Panc1 (cell line): Measurements from ENCODE around the gene GTF2A1L. TPM values are rescaled to one million over a fixed set of nuclear protein-coding genes. Genes with fewer than 3 reads are reported as not detected.

Source experiments
- ATAC-seq: fragments of 200-7000 bp; cut with Tn5 transposase; 2 replicates; pipeline ENCODE4 v1.9.1; 2020; ENCODE audit warnings: mild to moderate bottlenecking, moderate library complexity
- BruUV-seq: library from RNA; stranded (reverse); fragments of 400-500 nt; replicated peaks from 2 replicates; lab custom pipeline; 2021; lab: Mats Ljungman, UMichigan
- CTCF ChIA-PET: fragments of 300-600 bp; sonication (Branson Sonifier 250); formaldehyde crosslinking; loops from one replicate; lab custom pipeline; 2022; ENCODE audit warnings: antibody characterized with exemption; lab: Charles Lee
- POLR2A ChIA-PET: fragments of 300-600 bp; sonication (Branson Sonifier 250); formaldehyde crosslinking; loops from one replicate; lab custom pipeline; 2022; ENCODE audit warnings: antibody characterized with exemption; lab: Charles Lee
- DNase-seq: peaks from one replicate; pipeline ENCODE4 v3.0.0-alpha.2; 2010; ENCODE audit warnings: low read depth, low spot score
- H3K27ac ChIP-seq: 2 replicates; pipeline ENCODE4 v1.5.1; 2011; ENCODE audit warnings: mild to moderate bottlenecking, low read length, inconsistent platforms
- H3K27me3 ChIP-seq: fragments of 200-500 bp; sonication (Bioruptor generic); 2 replicates; pipeline ENCODE4 v1.6.0; 2014; ENCODE audit warnings: low read length, inconsistent platforms; ENCODE audit not compliant: control insufficient read depth, insufficient read depth
- H3K36me3 ChIP-seq: fragments of 200-500 bp; sonication (Bioruptor generic); 2 replicates; pipeline ENCODE4 v1.5.1; 2014; ENCODE audit warnings: inconsistent platforms, mild to moderate bottlenecking, low read length, moderate library complexity; ENCODE audit not compliant: control insufficient read depth, insufficient read depth
- H3K4me1 ChIP-seq: 2 replicates; pipeline ENCODE4 v1.5.1; 2011; ENCODE audit warnings: inconsistent platforms, mild to moderate bottlenecking, low read length, moderate library complexity; ENCODE audit not compliant: control insufficient read depth, insufficient read depth
- H3K4me3 ChIP-seq, 2 experiments: 2 replicates each; pipeline ENCODE4 v1.5.1; 2011 to 2012; ENCODE audit warnings: low read depth in 2 of 2, low read length in 2 of 2, mild to moderate bottlenecking in 2 of 2, inconsistent platforms in 1 of 2, moderate library complexity in 1 of 2
- H3K9me3 ChIP-seq: fragments of 200-500 bp; sonication (Bioruptor generic); 2 replicates; pipeline ENCODE4 v1.5.1; 2014; ENCODE audit warnings: low read depth, mild to moderate bottlenecking, inconsistent platforms, low read length, moderate library complexity; ENCODE audit not compliant: control insufficient read depth, insufficient read depth
- CTCF ChIP-seq: fragments of 450-650 bp; IDR thresholded peaks from 2 replicates; pipeline ENCODE4 v1.5.1; 2017; ENCODE audit warnings: mild to moderate bottlenecking
- POLR2AphosphoS5 ChIP-seq: IDR thresholded peaks from 2 replicates; pipeline ENCODE4 v1.6.1; 2012; ENCODE audit warnings: mild to moderate bottlenecking, low read depth, low read length, moderate library complexity
- REST ChIP-seq, 2 experiments: IDR thresholded peaks; 2 replicates each; pipeline ENCODE4 v1.6.1; 2011 to 2012; ENCODE audit warnings: low read depth in 2 of 2, control low read depth in 1 of 2, low read length in 1 of 2, mild to moderate bottlenecking in 1 of 2, moderate library complexity in 1 of 2; ENCODE audit not compliant: insufficient read depth in 1 of 2
- SIN3A ChIP-seq: IDR thresholded peaks from 2 replicates; pipeline ENCODE4 v1.6.1; 2012; ENCODE audit warnings: low read depth, mild to moderate bottlenecking, low read length, moderate library complexity, borderline replicate concordance; ENCODE audit not compliant: insufficient read depth
- TCF7L2 ChIP-seq: IDR thresholded peaks from 2 replicates; pipeline ENCODE4 v1.6.1; 2011; ENCODE audit warnings: mild to moderate bottlenecking, low read depth, low read length, inconsistent platforms
- in situ Hi-C: cut with HindIII; loops from 2 replicates; pipeline ENCODE4 v1.10.0; 2016; ENCODE audit warnings: low sequenced_read_pairs, low pct_unique_long_range_greater_than_20kb
- intact Hi-C: fragments of 100-400 bp; cut with micrococcal nuclease; formaldehyde crosslinking; loops from one replicate; pipeline ENCODE4 v1.10.0; 2022; ENCODE audit not compliant: unreplicated experiment
- total RNA-seq: library from RNA; stranded (reverse); gene quantifications from one replicate; pipeline ENCODE4 v1.2.1, GENCODE V29; 2021; ENCODE audit not compliant: unreplicated experiment

The GTF2A1L gene
- total RNA-seq, 1 experiment from 2014 or later: not detected

GRCh38 chr2:48722391-48722790 is 104.7 kb downstream of the GTF2A1L start:
- no TSS peak for BruUV-seq
- POLR2A ChIA-PET: no interaction called here
- Histone ChIP-seq H3K27me3 (no peaks in the 10 kb centered on the region; the same call in 1 of the 2 replicates), H3K27ac (no peak overlapping the region), H3K4me3 (no peak overlapping the region), H3K9me3 (no peaks in the 10 kb centered on the region), H3K36me3 (no peaks in the 10 kb centered on the region), H3K4me1 (no peaks in the 10 kb centered on the region)
- in situ Hi-C loops: no loop called here
- intact Hi-C loops: loop anchor here (10.0 kb wide), 1 partner anchor 118 kb away; no protein-coding TSS in a partner anchor
- CTCF ChIA-PET: no interaction called here
- ATAC-seq (no peak), DNase-seq (no peak)
- TF ChIP-seq TCF7L2 (no peak), REST (IDR thresholded peaks at IDR 0.05; ENCODE audit: insufficient read depth in 1 of 2, low read depth in 2 of 2, low read length in 1 of 2) (no peak), SIN3A (no peak), CTCF (no peak), POLR2AphosphoS5 (no peak)

- intact Hi-C loops (loop anchor here (10.0 kb wide), 1 partner anchor 118 kb away; no protein-coding TSS in a partner anchor), in situ Hi-C loops (no loop called here)
- TF ChIP-seq TCF7L2 (no peak), CTCF (no peak)
- ChIA-PET POLR2A (no interaction called here), CTCF (no interaction called here)
- no peak for ATAC-seq
- no peaks in the 10 kb centered on the region for H3K36me3 ChIP-seq
- BruUV-seq: no TSS peak
- no peaks in the 10 kb centered on the region for H3K4me1 ChIP-seq
- no peak overlapping the region for H3K4me3 ChIP-seq
- no peaks in the 10 kb centered on the region for H3K9me3 ChIP-seq
- no peaks in the 10 kb centered on the region for H3K27me3 ChIP-seq
- H3K27ac ChIP-seq: no peak overlapping the region
- no peak for DNase-seq
Measured at GRCh38 chr2:48723129-48723528, 105.5 kb downstream of the GTF2A1L start.
